ENCODE data around the gene HUWE1.

GRCh38 chrX:53550756-53551463 lies 135.6 kb downstream of the HUWE1 start:
- TF ChIP-seq, protein P1, sequence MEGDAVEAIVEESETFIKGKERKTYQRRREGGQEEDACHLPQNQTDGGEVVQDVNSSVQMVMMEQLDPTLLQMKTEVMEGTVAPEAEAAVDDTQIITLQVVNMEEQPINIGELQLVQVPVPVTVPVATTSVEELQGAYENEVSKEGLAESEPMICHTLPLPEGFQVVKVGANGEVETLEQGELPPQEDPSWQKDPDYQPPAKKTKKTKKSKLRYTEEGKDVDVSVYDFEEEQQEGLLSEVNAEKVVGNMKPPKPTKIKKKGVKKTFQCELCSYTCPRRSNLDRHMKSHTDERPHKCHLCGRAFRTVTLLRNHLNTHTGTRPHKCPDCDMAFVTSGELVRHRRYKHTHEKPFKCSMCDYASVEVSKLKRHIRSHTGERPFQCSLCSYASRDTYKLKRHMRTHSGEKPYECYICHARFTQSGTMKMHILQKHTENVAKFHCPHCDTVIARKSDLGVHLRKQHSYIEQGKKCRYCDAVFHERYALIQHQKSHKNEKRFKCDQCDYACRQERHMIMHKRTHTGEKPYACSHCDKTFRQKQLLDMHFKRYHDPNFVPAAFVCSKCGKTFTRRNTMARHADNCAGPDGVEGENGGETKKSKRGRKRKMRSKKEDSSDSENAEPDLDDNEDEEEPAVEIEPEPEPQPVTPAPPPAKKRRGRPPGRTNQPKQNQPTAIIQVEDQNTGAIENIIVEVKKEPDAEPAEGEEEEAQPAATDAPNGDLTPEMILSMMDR (IDR thresholded peaks at IDR 0.05): no peak
- no peak for TF ChIP-seq POLR2A (IDR thresholded peaks at IDR 0.05)

All from heart left ventricle (tissue), 13 donors.